Kidney tubule cell (primary cell): ENCODE measurements around the gene NTRK3.

Source experiments
- DNase-seq: peaks from one replicate; pipeline ENCODE4 v3.0.0-alpha.2; 2018; ENCODE audit warnings: low spot score

Gene NTRK3

DNA sequence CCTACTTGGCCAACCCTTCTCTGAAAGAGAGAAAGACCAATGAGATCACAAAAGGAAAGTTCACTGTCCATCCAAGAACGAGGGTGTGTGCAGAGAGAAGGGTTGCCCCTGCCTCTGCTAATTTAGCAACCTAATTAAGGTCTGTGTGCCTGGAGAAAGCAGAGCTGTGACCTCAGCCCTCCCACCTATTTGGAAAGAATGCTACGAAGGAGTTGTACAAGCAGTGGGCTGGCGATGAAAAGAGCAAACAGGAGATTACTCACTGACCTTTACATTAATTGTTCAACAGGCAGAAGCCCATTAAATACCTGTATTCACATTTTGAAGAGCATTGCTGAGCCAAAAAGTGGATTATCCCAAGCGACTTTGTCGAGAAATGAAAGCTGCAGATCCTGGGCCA is 314.9 kb downstream of the NTRK3 start:
- DNase-seq, result no peak

DNA sequence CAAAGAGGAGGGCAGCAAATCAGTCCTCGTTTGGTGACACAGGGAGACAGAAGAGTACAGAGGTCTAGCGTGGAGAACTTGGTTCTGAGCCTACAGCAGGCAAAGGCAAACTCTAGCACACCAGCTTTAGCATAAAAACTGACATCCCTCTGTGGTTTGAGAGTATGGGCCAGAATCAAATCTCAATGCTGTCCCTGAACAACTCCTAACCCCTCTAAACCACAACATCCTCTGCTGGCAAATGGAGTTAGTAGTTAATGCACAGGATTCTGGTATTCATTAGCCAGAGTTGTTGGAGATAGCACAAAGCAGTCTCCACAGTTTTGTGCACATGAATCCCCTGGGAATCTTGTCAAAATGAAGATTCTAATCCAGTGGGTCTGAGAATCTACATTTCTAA is 315.8 kb downstream of the NTRK3 start:
- no peak for DNase-seq

DNA sequence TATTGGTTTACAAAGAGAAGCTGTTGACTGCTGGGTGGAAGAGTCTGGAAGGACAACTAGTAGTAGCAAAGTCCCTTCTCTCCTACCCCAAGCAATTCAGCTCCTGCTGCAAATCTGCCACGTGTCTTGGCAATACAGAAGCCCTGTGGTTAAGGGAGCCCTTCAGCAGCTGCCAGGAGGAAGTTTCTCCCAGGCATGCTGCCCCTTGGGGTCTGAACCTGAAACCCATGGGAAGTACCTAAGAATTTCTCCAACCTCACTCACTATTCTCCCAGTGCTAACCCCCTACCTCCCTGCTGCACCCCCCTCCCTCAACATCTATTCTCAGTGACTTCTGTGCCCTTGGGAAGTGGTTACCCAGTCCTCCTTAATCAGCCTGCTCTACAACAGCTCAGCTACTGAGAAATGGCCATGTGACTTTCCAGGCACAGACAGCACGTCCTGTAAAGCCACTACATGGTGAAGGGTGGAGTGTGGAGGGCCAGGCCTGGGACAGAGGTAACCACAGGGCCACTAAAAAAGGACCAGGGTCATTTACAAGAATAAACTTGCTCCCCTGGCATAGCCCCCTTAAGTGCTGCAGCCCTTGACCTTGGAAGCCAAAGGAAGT is 316.6 kb downstream of the NTRK3 start:
- DNase-seq, result peak; percentile 1

DNA sequence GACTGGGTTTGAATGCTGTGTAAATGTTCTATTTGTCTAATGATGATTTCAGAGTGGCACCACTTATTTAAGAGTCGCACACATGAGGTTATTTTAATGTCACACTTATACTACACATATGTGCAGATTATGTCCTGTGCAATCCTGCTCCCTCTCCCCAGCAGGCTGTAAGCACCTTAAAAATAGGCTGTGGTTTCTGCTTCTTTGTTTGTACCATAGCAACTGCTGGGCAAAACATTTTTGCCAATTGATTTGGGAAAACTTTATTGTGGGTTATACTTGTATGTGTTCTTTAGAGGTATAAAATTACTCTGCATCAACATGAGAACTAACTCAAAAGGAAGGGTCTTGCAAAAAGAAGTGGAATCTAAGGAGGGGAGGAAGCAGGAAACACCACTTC is 318.5 kb downstream of the NTRK3 start:
- DNase-seq, result no peak

DNA sequence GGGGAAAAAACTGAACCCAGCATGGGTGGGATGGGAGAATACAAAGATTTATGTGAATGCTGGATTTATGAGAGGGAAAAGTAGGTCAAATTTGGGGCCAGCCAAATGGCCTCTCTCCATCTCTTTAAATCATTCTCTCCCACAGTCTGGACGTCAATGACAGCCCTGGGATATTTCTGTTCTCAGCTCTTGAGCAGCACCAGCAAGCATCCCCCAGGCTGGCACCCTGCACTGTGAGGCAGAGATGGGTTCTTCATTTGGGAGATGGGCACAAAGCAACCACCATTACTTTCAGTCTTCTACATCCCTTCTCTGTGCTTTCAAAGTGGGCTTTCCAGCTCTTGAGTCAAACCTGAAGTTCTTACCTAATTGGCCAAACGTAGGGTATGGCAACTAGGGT is 321.0 kb downstream of the NTRK3 start:
- DNase-seq, result no peak

DNA sequence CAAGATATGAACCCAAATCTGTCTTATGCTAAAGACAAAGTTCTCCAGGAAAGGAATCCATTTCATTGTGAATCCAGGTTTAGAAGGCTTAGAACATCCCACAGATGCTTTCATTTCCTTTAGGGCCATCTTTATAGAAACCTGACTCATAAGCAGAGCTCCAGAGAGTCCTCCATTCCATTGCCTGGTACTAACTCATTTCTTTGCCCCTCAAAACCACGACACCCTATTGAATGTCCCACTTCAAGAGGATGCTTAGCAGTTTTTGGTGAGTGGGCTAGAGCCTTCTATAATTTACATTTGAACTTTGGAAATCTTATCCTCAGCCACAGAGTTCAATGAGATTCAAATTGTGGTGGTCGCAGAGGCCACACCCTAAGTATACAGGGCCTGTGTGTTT is 325.0 kb downstream of the NTRK3 start:
- DNase-seq, result no peak

DNA sequence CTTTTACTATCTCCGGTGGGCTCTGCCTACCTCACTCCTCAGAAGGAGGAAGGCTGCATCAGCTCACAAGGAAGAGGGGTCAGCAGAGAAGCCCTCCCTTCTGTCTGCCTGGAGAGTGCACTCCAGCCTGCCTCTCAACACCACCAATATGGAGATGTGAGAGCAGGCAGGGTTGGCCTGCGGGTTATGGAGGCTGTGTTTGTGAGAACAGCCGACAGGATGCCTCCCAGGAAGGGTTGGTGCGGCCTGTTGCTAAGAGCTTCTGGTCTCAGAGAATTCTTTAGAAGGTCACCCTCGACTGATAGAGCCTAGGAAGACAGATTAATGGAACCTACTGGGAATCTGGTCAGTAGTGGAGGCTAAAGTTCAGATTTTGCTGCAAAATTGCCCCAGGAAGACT is 326.1 kb downstream of the NTRK3 start:
- DNase-seq, result no peak

DNA sequence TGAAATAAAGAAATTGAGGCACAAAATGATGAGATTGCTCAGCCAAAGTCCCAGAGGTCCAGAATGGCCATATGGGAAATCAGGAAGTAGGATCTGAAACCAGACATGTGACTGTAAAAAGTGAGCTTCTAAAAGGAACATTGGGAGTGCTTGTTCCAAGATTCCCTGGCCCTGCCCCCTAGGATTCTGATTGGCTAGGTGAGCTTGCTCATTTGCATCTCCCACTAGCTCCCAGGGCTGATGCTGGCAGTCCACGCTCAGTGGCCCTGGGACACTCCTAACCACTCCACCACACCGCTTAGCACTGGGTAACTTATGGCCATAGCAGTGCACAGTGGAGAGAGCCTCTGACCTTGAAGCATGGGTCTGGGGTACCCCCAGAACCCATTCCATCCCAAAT is 326.7 kb downstream of the NTRK3 start:
- DNase-seq, result no peak

DNA sequence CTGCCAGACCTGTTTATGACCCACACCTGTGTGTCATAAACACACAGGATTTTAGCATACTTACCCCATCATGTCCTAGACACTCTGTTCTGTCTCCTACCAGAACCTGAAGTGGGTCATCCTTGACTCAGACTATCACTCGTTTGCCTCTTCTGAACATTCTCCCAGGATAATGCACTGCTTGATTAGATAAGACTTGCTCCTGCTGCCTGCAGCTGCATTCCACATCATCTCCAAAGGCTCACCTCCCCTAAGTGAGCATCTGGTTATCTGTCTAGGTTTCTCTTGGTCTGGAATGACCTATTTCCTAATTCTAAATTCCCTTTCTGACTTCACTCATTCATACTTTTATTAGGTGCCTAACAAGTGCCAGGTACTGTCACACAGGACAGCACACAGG is 332.1 kb downstream of the NTRK3 start:
- no peak for DNase-seq

DNA sequence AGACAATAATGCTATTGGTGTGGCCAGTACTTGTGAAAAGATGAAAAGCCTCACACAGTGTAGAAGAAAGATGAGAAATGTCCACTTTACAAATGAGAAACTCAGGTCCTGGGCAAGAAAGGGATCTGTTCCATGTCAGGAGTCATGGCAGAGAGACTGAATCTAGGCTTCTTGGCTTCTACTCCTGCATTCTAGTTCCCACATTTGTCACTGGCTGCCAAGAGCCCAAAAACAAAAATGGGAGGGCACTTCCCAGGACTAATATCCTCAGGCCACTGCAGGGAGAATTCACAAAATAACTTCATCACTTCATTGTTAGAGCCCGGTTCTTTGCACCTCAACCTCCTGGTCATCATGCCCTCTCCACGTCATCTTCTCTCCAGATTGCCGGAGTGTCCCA is 337.5 kb downstream of the NTRK3 start:
- DNase-seq, result no peak

DNA sequence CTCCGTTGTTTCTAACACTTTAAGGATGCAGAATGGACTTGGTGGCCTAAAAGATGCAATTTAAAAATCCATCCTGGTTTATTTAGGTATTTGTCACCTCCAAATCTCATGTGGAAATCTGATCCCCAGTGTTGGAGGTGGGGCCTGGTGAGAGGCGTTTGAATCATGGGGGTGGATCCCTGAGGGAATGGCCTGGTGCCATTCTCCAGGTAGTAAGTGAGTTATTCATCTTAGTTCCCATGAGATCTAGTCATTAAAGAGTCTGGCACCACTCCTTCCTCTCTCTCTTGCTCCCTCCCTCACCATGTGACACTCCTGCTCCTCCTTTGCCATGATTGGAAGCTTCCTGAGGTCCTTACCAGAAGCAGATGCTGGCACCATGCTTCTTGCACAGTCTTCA is 339.1 kb downstream of the NTRK3 start:
- peak; percentile 2 for DNase-seq

DNA sequence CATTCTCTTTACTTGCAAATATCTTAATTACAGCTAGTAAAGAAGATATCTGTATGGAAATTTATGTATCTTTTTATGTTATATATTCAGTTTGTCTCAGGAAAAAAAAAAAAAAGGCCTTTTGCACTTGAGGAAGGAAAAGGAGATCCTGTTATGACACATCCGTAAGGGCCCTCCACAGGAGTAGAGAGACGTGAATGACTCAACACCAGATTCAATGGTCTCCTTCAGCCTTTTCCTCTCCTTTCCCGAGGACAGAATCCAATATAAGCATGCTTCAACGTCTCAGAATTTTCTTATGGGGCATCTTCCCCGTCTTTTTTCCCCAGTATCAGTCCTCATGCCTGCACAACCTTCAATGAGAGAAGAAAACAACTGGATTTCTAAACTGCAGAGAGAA is 340.3 kb downstream of the NTRK3 start:
- DNase-seq, result no peak

DNA sequence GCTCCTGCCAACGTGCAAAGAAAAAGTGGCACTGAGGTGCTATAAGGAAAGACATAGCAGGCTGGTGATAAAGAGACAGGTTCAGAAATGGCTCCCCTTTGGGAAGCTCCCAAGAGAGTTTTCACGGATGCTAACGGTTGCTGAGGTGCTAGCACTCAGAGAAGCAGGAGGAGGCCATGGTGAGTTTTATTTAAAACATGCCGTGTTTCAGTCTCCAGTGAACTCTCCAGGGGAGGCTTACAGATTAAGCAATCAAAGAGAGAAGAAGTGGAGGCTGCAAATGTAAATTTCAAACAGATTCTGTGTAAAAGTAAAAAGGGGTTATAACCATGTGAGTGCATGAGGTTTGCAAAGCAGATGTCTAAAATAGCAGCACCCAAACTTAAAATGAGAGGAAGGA is 346.2 kb downstream of the NTRK3 start:
- peak; percentile 1 for DNase-seq

DNA sequence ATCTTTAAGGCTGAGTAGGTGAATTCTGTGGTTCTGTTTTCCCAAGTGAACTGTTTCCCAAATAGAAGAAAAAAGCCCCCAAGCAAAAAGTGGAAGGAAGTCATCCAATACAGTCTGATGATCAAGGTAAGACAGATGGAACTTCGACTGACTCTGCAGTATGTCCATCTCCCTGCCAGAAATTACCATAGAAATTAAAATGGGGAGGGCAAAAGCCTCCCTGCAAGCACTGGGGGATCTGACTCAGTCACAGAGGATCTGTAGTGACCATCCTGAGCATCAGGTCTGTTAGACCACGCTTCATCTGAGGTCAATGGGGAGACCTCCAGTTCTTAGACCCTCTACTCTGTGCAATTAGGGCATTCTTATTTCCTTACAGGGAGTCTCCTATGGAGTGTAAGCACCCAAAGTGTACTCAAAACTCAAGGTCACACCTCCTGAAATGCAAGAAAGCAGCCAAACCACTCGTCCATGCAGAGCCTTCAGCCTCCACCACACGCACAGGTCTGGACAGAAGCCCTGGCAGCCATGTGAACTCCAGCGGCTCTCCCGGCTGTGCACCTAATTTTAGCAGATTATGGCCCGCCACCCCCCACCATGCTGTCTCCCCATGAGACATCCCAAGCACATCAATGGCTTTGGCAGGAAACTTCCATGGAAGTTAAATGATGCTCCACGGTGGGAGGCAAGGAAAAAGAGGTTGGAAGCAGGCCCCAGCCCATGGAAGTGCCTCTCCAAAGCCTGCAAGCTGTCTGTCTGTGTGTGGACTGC is 348.7 kb downstream of the NTRK3 start:
- no peak for DNase-seq

DNA sequence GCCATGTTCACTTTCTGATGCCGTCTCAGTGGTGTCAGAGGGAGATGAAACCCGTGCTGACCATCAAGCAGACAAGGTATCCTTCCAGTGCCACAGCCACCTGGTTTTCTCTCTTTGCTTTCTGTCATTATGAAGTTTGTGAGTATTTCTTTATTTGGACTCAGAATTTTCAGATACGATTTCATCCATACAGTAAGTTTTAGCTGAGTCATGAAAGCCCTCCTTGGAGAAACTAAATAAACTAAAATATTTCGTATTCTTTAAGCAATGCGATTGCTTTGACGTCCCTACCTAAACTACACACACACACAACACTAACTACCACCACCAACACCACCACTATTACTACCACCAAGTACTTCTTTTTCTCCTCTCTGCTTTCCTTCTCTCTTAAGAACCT is 350.1 kb downstream of the NTRK3 start:
- DNase-seq, result no peak

DNA sequence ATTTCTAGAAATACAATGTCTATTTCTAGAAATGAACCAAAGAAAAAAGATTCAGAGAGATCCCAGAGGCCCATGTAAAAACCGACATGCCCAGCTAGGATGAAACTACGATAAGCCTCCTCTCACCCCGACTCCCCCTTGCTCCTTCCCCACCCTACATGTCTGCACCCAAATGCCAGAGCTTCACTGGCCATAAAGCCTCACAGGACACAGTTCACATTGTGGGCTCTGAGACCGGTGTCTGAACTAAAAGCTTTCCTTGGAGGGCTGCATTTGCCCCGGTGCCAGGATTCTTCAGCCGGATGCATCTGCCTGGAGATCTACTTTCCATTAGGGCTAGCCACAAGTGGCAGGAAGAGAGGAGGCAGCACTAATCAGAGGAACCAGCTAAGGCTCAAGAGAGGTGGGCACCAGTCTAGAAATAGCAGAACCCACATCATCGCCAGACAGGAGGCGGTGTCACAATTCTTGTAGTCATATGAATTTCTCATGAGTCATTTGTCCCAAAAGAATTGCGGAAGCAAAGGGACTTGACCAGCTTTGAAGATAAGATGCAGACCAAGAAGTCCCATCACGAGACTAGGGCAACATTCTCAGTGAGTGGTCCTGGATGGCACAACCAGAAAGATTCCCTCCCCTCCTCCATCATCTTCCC is 353.6 kb downstream of the NTRK3 start:
- DNase-seq, result no peak

DNA sequence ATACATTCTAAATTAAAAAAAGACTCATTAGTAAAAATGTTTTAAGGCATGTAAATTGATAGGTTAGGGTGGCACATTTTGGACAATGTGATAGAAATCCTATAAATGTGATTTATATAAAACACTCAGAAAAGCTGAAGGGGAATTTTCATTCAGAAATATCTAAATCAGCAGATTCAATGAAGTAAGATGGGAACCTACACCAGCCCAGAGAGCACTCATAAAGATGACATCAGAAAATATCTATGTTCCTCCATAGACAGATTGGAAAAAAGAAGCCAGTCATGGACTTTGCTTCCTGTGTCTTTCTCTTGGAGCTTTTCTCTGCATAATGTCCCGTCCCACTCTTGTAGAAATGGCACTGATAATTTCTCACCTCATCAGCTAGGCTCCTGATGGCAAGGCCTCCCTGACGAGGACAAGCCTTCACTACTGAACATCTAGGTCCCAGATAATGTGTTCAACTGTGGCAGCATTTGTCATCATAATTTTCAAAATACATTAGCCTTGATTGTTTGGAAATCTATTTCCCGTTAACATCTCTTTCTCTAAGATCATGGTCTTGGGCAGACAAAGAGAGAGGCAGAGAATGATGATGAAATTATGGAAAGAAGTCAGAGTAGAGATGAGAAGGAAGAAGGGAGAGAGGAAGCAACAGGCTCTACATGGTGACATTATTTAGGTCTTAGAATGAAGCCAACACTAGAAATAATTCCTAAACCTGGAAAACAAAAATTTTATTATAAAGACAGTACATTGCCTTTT is 354.4 kb downstream of the NTRK3 start:
- DNase-seq, result no peak

DNA sequence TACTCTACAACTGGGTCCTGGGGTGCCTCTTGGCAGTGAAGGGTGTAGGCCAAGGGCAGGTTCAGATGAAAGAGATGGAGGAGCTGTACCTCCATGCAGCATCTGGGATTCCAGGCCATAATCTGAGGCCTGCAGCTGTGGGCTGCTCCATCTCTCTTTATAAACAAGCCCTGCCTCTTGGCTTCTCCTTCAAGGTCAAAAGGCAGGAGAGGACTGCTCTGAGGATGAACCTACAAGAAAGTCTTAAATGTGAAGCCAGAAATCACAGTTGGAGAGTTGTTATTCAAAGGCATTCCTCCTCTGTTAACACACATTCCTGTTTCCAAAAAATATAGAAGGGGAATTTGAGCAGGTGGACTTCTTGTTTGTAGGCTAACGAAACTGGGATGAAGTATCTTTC is 355.5 kb downstream of the NTRK3 start:
- no peak for DNase-seq

DNA sequence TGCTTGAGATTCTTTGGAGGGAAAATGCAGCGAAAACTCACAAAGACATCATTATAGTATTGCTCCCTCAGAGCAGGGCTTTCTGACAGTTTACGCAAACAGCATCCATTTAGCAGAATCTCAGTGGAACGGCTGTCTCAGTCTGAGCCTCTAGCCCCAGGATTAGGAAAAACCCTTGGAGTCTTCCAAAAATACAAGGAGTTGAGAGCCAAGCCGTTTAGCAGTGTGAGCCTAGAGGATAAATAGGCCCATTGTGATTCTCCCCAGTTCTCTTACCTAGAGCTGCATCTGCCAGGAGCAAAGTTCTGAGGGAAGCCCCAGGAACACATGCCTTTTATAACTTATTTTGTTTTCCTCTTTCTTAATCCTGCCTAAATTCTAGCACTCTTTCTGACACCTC is 359.6 kb downstream of the NTRK3 start:
- DNase-seq, result no peak

DNA sequence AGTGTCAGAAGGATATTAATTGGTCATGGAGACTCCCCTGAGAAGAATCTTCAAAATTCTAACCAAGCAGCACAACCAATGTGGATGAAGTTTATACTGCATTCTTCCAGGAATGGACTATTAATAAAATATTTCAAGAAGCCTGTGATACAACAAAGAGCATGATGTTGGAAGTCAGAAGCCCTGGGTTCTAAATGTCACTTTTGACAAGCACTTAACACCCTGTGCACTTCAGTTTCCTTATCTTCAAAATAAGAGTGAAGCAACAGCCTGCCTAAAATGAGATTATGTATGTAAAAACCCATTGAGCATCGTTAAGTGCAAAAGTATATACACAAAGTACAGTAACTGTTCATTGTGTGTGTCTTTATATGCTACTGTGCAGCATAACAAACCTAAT is 369.4 kb downstream of the NTRK3 start:
- DNase-seq, result no peak

DNA sequence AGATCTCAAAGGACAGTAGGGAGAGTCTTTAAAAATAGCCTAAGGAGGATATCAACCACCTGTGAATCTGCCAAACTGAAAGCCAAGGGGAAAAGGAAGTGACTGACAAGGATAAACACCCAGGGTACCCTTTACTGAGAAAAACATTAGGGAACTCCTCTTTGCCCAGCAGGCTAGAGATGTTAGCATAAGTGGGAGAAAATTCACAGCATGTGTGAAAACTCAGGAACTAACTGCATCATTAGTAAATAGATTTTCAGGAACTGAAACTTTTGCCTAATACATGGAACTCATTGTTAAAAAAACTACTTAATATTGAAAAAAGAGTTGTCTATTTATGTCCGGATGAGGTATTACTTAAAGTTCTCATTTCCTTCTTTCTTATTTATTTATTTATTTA is 375.5 kb downstream of the NTRK3 start:
- no peak for DNase-seq

DNA sequence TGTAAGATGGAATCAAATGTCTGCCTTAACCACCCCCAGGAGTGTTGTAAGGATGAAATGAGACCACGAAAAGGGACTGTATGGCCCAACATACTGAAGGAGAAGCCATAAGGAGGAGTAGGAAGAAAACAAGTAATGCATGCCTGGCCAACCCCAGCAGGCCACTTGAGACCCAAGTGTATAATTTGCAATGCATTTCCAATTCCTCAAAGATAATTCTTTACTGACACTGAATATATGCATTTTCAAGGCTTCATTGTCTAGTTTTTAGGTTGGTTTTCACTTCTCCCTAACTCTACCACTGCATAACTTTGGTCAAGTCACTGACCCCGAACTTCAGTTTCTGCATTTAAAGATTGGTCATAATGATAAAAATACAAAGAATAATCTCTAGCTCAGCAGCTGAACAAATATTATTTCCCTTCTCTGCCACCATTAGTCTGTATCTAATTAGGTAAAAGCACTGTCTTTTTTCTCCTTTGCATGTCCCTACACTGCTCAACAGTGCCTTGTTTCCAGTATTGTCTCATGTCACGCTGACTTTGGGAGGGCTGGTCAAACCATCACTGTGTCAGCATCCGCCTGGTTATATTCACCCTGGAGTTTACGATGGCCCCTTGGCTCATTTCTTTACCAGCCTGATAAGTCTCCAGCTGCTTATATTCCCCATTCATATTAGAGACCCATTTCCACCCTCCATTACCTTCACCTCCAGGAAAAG is 378.6 kb downstream of the NTRK3 start:
- DNase-seq, result no peak
